ENCODE data around the gene ASCC3. TPM values are rescaled to one million over a fixed set of nuclear protein-coding genes. Genes with fewer than 3 reads are reported as not detected.

The ASCC3 gene
- total RNA-seq, 1 donor from 2014 or later = 57.9 TPM

DNA sequence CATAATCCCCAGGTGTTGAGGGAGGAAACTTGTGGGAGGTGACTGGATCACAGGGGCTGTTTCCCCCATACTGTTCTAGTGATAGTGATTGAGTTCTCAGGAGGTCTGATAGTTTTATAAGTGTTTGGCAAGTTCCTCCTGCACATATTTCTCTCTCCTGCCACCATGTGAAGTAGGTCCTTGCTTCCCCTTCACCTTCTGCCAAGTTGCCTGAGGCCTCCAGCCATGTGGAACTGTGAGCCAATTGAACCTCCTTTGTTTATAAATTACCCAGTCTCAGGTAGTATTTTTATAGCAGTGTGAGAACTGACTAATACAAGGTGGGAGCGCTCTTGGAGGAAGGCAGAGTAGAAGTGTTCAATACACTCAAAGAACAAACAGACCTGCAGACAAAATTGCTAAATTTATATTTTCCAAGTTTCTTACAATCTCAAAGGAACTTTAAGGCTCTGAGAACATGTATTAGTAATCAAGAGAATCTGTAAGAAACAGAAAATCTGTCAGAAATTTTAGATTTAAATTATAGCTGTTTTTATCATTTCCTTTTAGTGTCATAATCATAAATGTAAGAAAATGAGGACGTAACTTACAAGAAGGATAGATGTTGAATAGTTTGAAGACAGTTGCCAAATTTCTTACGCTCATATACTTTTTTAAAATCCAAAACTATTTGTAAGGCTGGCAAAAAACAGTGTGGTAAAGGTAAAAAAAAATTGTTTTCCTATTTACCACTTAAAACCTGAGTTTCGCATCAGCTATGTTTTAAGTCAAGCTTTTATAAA is 77.7 kb downstream of the ASCC3 start:
- H3K4me1 Mint-ChIP-seq (ENCODE audit: unreplicated experiment) = peaks cover 8% of the 10 kb centered on the region
- no peaks in the 10 kb centered on the region for H3K36me3 Mint-ChIP-seq (ENCODE audit: low read depth, unreplicated experiment)
- no peaks in the 10 kb centered on the region for H3K27me3 Mint-ChIP-seq (ENCODE audit: unreplicated experiment)
- no peak for TF ChIP-seq CTCF (IDR thresholded peaks at IDR 0.05; ENCODE audit: unreplicated experiment)
- no peak overlapping the region for H3K27ac Mint-ChIP-seq (ENCODE audit: unreplicated experiment)
- no peak for DNase-seq (ENCODE audit: low spot score)
- no peak overlapping the region for H3K4me3 Mint-ChIP-seq (ENCODE audit: unreplicated experiment)
- no peaks in the 10 kb centered on the region for H3K9me3 Mint-ChIP-seq (ENCODE audit: unreplicated experiment)

GRCh38 chr6:100801036-100801435 is 80.1 kb downstream of the ASCC3 start:
- peaks cover 10% of the 10 kb centered on the region for H3K4me1 Mint-ChIP-seq (ENCODE audit: unreplicated experiment)
- TF ChIP-seq CTCF (IDR thresholded peaks at IDR 0.05; ENCODE audit: unreplicated experiment) = no peak
- H3K36me3 Mint-ChIP-seq (ENCODE audit: low read depth, unreplicated experiment) = peaks cover 3% of the 10 kb centered on the region
- no peak overlapping the region for H3K4me3 Mint-ChIP-seq (ENCODE audit: unreplicated experiment)
- no peaks in the 10 kb centered on the region for H3K27me3 Mint-ChIP-seq (ENCODE audit: unreplicated experiment)
- H3K27ac Mint-ChIP-seq (ENCODE audit: unreplicated experiment) = no peak overlapping the region
- no peaks in the 10 kb centered on the region for H3K9me3 Mint-ChIP-seq (ENCODE audit: unreplicated experiment)
- no peak for DNase-seq (ENCODE audit: low spot score)

- peaks cover 3% of the 10 kb centered on the region for H3K36me3 Mint-ChIP-seq (ENCODE audit: low read depth, unreplicated experiment)
- DNase-seq (ENCODE audit: low spot score) = no peak
- H3K9me3 Mint-ChIP-seq (ENCODE audit: unreplicated experiment) = no peaks in the 10 kb centered on the region
- H3K27me3 Mint-ChIP-seq (ENCODE audit: unreplicated experiment) = no peaks in the 10 kb centered on the region
- no peak overlapping the region for H3K27ac Mint-ChIP-seq (ENCODE audit: unreplicated experiment)
- H3K4me3 Mint-ChIP-seq (ENCODE audit: unreplicated experiment) = no peak overlapping the region
- TF ChIP-seq CTCF (IDR thresholded peaks at IDR 0.05; ENCODE audit: unreplicated experiment) = no peak
- peaks cover 21% of the 10 kb centered on the region for H3K4me1 Mint-ChIP-seq (ENCODE audit: unreplicated experiment)
Observed at GRCh38 chr6:100796049-100796823, 84.9 kb downstream of the ASCC3 start.

DNA sequence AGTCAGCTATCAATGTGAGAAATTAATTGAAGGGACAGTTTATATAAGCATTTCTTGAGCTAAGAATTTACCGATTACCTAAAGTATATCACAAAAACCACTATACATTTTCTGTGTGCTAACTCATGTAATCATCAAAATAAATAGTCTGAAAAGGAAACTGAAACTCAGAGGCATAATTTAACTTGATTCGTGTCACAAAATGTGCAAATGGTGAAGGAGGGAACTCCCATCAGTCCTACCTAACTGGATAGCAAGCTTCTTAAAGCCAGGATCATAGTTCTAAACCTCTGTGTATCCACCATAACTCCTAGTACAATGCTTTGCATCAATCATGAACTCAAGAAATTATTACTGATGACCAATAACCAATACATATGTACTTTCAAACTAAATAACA is 91.0 kb downstream of the ASCC3 start:
- H3K27me3 Mint-ChIP-seq (ENCODE audit: unreplicated experiment) = no peaks in the 10 kb centered on the region
- H3K4me3 Mint-ChIP-seq (ENCODE audit: unreplicated experiment) = no peak overlapping the region
- no peaks in the 10 kb centered on the region for H3K36me3 Mint-ChIP-seq (ENCODE audit: low read depth, unreplicated experiment)
- H3K27ac Mint-ChIP-seq (ENCODE audit: unreplicated experiment) = no peak overlapping the region
- no peak for DNase-seq (ENCODE audit: low spot score)
- H3K4me1 Mint-ChIP-seq (ENCODE audit: unreplicated experiment) = peaks cover 20% of the 10 kb centered on the region
- no peaks in the 10 kb centered on the region for H3K9me3 Mint-ChIP-seq (ENCODE audit: unreplicated experiment)
- TF ChIP-seq CTCF (IDR thresholded peaks at IDR 0.05; ENCODE audit: unreplicated experiment) = no peak

- H3K27me3 Mint-ChIP-seq (ENCODE audit: unreplicated experiment) = no peaks in the 10 kb centered on the region
Observed at GRCh38 chr6:100785982-100786381, 95.1 kb downstream of the ASCC3 start.

More at GRCh38 chr6:100785982-100786381, 95.1 kb downstream of the ASCC3 start:
- no peaks in the 10 kb centered on the region for H3K36me3 Mint-ChIP-seq (ENCODE audit: low read depth, unreplicated experiment)
- peaks cover 8% of the 10 kb centered on the region for H3K4me1 Mint-ChIP-seq (ENCODE audit: unreplicated experiment)
- no peak for TF ChIP-seq CTCF (IDR thresholded peaks at IDR 0.05; ENCODE audit: unreplicated experiment)
- no peak overlapping the region for H3K27ac Mint-ChIP-seq (ENCODE audit: unreplicated experiment)
- H3K9me3 Mint-ChIP-seq (ENCODE audit: unreplicated experiment) = no peaks in the 10 kb centered on the region
- H3K4me3 Mint-ChIP-seq (ENCODE audit: unreplicated experiment) = no peak overlapping the region
- DNase-seq (ENCODE audit: low spot score) = no peak

All from endothelial cell (in vitro differentiated cells).